AG09319 (cell line): ENCODE measurements around the gene NCCRP1.

Source experiments
- DNase-seq: peaks from one replicate; pipeline ENCODE4 v3.0.0-alpha.2; 2010; ENCODE audit warnings: low read depth; ENCODE audit errors: extremely low read depth
- CTCF ChIP-seq: IDR thresholded peaks from 2 replicates; pipeline ENCODE4 v1.5.1; 2011; ENCODE audit warnings: low read depth, mild to moderate bottlenecking, inconsistent platforms, low read length, moderate library complexity

Gene NCCRP1

GRCh38 chr19:39157997-39158389 is 38.8 kb upstream of the NCCRP1 start:
- no peak for TF ChIP-seq CTCF
- DNase-seq, result no peak

GRCh38 chr19:39158646-39159260 is 38.0 kb upstream of the NCCRP1 start:
- TF ChIP-seq CTCF, result no peak

GRCh38 chr19:39160523-39160861 is 36.3 kb upstream of the NCCRP1 start:
- TF ChIP-seq CTCF, result no peak
- DNase-seq, result peak; percentile 16

More at GRCh38 chr19:39158646-39159260, 38.0 kb upstream of the NCCRP1 start:
- DNase-seq, result no peak

GRCh38 chr19:39160889-39161672 is 35.7 kb upstream of the NCCRP1 start:
- no peak for TF ChIP-seq CTCF
- DNase-seq, result no peak

GRCh38 chr19:39162441-39163043 is 34.2 kb upstream of the NCCRP1 start:
- no peak for DNase-seq
- TF ChIP-seq CTCF, result no peak

GRCh38 chr19:39163621-39164020 is 33.1 kb upstream of the NCCRP1 start:
- TF ChIP-seq CTCF, result no peak
- no peak for DNase-seq

GRCh38 chr19:39164289-39164688 is 32.5 kb upstream of the NCCRP1 start:
- no peak for DNase-seq
- no peak for TF ChIP-seq CTCF
